SU-DHL-6 (cell line): ENCODE data around the gene SFTPB.

Experiments
- EZH2phosphoT487 ChIP-seq: fragments of 200-600 bp; sonication (generic), shearing (Covaris generic); conservative IDR thresholded peaks from 2 replicates; pipeline ENCODE4 v1.6.1; 2018; ENCODE audit warnings: mild to moderate bottlenecking, antibody characterized with exemption, low read length, moderate library complexity, mixed read lengths
- TF ChIP-seq, protein P1 (sequence below): fragments of 200-600 bp; sonication (generic); IDR thresholded peaks from one replicate; pipeline ENCODE4 v1.5.1; 2017; ENCODE audit warnings: antibody characterized with exemption, mild to moderate bottlenecking, low read length, moderate library complexity; ENCODE audit not compliant: insufficient read depth, poor library complexity, severe bottlenecking

DNA sequence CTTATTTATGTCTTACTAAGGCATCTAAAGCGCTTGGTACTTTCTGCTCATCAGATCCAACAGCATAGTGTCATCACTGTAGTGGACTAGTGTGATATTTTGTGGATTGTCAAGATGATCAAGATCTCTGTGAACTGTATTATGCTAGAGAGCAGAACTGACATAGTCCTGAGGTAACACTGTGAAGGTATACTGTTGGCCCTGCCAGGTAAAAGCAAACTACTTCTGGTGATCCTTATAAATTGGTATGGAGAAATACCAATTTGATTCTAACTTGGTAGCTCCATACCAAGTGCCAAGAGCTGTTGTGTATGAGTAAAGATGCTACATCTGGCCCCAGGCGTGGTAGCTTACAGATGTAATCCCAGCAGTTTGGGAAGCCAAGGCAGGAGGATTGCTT lies 15.9 kb downstream of the SFTPB start:
- TF ChIP-seq, protein P1, sequence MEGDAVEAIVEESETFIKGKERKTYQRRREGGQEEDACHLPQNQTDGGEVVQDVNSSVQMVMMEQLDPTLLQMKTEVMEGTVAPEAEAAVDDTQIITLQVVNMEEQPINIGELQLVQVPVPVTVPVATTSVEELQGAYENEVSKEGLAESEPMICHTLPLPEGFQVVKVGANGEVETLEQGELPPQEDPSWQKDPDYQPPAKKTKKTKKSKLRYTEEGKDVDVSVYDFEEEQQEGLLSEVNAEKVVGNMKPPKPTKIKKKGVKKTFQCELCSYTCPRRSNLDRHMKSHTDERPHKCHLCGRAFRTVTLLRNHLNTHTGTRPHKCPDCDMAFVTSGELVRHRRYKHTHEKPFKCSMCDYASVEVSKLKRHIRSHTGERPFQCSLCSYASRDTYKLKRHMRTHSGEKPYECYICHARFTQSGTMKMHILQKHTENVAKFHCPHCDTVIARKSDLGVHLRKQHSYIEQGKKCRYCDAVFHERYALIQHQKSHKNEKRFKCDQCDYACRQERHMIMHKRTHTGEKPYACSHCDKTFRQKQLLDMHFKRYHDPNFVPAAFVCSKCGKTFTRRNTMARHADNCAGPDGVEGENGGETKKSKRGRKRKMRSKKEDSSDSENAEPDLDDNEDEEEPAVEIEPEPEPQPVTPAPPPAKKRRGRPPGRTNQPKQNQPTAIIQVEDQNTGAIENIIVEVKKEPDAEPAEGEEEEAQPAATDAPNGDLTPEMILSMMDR = no peak
- TF ChIP-seq EZH2phosphoT487 = no peak
